Measurements from ENCODE around the gene FXYD1.

Gene FXYD1

DNA sequence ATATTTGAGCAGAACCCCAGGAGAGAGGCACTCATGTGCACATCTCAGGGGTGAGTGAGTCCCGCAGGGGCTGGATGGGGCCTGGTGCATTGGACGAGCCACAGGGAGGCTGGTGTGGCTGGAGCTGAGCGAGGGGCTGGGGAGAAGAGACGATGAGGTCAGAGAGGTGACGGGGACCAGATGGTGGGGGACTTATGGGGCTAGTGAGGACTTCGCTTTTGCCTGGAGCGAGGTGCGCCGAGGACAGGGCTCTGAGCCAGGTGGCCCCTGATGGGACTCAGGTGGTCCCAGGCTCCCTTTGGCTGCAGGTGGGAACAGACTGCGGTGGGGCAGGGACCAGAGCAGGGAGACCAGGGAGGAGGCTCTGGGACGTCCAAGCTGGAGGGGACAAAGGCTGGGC, 29.9 kb upstream of the FXYD1 start:
- DNase-seq, result no peak

DNA sequence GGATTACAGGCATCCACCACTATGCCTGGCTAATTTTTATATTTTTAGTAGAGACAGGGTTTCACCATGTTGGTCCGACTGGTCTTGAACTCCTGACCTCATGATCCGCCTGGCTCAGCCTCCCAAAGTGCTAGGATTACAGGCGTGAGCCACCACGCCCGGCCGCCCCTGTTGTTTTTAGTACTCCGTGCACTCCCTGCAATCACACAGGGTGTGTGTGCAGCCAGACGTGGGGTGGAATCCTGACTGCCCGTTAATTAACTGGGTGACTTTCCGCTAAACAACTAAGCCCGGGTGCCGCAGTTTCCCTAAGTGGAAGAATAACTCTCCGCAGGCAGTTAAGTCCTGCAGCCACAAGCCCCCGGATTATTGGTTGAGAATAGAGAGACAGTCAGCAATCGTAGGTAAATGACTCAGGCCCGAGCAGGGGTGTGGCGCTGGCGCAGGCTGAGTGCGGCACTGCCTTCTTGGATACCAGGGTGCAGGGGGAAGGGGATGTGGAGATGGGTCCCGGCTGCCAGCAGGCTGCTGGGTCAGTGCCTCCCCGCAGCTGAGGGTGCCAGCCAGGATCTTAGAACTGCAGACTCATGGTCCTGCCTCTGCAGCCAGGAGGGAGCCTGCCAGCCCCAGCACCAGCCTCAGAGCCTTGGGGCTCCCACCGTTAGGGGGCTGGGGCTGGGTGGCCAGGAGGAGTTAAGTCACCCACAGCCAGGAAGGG, 29.1 kb upstream of the FXYD1 start:
- no peak for DNase-seq

DNA sequence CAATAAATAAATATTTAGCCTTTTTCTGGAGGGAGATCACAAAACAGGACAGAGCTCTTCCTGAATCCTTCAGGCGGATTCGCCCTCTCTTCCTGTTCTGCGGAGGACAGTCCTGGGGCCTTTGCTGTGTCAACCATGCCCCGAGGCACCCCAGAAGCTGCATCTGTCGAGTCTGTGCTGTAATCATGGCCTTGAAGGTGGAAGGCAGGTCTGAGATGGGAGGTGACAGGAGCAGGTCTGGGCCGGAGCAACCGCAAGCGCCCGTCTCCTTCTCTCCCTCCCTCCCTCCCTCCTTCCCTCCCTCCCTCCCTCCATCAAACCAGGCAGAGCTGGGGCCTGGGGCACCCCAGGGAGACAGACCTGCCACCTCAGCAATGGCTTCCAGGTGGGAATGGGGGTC, 27.6 kb upstream of the FXYD1 start:
- DNase-seq, result no peak

GRCh38 chr19:35112995-35113688, 25.5 kb upstream of the FXYD1 start:
- no peak for DNase-seq

DNA sequence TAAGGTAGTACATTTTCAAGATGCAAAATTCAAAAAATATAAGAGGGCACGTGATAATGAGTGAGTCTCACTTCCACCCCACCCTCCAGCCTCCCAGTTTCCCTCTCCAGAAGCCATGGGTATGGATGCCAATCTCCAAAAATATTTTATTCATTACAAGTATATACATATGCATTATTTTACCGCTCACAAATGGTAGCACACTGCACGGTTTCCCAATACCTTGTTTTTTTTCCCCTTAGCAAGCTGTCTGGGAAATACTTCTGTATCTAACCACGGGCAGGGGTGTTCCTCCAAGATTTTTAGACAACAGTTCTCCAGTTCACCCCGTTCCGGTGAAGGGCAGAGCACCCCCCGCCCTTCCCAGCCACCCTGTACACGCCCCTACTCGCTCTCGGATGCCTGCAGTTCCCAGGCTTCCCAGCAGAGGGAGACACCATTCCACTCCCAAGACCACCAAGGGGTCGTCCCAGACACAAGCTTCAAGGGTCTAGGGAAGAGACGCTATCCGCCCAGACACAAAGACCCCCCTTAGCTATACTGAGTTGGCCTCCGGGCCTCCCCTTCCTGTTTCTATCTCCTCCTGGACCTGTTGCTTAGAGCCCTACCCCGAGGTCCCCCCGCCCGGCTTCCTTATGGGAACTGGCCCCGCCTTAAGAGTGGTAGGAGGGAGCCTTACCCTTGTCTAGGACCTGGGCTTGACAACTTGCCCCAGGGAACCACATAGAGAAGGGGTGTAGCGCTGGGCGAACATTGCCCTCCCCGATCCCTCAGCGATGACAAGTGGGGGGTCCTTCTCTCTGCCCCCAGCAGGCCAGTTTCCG, 24.1 kb upstream of the FXYD1 start:
- DNase-seq, result no peak

DNA sequence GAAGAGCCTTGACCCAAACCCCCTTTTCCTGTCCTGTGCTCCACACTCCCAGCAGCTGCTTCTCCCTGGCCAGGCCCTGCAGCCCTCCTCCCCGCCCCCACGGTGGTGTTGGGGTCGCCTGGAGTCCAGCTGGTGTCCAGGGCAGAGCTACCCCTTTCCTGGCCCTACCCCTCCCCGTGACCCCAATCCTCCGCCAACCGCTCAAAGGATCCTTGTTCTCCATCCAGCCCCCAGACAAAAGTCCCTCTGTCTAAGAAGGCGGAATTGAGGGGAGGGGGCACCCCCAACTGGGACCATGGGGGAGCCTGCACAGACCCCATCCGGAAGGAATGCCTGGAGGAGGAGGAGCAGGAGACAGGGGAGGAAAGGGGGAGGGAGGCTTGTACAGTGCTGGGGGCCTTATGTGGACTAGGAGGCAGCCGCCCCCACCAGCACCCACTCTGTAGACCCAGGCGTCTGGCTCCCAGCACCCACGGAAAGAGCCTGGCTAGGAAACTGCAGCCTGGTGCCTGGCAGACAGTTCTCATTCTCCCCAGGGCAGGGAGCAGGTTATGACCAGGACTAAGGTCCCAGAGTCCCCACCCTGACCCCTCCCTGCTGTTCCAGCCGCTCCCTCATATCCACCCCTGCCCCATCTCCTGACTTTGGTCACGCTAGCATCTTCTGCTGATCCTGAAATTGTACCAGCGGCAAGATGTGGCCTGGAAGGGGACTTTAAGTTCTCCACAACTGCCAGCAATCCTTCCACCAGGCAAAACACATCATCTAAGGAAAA, 23.3 kb upstream of the FXYD1 start, which contains the start of gene FXYD3:
Gene FXYD3, plus strand, starts transcription at position 647 of the 775 bp plus-strand sequence. CDS start 3,554 bp downstream, outside the sequence.
- DNase-seq, result no peak

DNA sequence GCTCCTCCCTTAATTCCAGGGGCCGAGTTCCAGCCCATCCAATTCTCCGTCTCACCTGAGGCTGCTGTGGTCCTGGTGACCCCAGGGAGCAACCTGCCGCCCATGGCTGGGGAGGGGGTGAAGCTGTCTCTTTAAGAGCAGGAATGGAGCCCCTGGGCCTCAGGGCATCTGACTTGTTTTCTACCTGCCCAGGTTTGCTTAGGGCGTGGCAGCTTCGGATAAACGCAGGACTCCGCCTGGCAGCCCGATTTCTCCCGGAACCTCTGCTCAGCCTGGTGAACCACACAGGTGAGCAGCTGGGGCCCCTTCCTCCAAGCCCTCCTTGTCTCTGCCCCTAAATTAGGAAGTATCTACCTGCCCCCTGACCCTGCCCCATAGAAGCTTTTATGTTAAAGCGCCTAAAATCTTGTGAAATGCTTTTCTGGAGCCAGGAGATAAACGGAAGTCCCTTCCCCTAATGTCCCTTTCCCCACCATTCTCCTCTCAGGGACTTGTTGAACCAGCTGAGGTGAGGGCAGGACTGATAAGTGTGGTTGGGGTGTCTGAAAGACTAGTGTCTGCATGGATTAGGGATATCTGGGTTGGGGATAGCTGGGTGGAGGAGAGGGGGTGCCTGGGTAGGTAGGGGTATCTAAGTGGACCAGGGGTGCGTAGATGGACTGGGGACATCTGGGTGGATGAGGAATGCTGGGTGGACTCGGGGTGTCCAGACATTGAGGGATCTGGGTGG, 22.4 kb upstream of the FXYD1 start:
- DNase-seq, result no peak

DNA sequence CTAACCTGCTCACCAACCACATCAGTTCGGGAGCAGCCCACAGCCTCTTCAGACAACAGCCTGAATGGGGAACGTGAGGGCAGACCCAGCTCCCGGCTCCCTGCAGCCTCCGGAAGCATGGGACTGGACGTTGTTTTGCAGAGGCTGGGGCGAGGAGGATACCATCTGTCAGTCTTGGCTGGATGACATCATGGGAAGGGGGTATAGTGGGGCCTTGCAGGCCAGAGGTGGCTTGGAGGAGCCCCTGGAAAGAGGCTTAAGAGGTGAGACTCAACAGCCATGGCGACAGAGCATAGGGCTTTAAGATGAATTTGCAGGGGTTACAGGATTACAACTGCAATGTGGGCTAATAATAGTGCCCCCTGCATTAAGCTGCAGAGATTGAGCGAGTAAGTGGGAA, 21.5 kb upstream of the FXYD1 start:
- no peak for DNase-seq

DNA sequence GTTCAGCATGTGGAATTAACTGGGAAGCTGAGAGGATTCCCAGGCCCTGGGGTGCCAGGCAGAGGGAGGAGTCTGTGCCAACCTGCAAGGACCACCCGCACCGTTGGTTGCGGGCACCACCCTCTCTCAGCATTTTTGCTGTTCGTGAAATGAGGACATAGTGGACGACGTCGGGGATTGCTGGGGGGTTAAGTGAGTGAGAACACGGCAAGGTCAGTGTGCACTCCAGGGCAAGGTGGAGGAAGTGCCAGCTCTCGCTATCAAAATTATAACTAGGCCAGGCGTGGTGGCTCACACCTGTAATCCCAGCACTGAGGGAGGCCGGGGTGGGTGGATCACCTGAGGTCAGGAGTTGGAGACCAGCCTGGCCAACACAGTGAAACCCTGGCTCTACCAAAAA, 20.8 kb upstream of the FXYD1 start:
- DNase-seq, result no peak

DNA sequence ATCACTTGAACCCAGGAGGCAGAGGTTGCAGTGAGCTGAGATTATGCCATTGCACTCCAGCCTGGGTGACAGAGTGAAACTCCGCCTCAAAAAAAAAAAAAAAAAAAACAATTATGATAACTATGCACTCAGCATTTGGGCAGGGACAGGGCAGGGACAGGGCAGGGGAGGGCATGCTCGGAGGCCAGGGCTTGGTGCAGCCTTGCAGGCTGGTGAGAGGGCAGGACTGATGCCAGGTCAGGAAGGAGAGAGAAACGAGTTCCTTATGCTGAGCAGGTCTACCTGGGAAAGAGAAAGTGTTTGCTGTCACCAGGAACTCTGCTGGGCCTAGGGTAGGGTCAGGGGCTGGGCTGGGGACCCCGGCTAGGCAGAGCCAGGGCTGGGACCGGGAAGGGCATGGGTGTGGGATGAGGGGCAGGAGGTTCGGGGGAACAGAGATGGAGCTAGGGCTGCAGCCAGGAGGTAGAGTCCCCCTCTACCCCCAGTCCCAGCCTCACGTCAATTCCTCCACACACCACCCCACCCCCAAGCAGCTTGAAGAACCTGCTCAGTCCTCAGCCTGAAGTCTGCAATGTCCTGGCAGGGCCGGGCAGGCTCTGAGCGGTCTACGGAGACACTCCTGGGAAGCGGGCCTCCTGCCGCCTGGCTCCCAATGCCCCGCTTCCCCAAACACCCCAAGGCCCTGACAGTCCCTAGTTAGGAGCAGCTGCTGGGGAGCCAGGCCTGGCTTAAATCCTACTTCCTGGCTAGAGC, 20.2 kb upstream of the FXYD1 start:
- no peak for DNase-seq

DNA sequence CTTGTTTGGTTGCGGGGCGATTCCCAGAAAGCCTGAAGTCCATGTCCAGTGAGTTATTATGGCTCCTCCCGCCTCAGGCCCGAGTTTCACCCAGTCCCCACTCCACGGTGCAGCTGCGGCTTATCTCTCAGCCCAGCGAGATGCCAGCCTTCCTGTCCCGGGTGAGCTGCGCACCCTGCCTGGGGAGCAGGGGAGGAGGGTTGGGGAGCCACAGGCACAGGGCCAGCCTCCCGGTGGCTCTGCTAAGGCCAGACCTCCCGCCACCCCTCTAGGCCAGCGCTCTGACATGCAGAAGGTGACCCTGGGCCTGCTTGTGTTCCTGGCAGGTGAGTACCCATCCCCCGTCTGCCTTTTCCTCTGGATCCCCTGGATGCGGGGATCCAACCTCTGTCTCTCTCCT, 19.5 kb upstream of the FXYD1 start:
- no peak for DNase-seq

DNA sequence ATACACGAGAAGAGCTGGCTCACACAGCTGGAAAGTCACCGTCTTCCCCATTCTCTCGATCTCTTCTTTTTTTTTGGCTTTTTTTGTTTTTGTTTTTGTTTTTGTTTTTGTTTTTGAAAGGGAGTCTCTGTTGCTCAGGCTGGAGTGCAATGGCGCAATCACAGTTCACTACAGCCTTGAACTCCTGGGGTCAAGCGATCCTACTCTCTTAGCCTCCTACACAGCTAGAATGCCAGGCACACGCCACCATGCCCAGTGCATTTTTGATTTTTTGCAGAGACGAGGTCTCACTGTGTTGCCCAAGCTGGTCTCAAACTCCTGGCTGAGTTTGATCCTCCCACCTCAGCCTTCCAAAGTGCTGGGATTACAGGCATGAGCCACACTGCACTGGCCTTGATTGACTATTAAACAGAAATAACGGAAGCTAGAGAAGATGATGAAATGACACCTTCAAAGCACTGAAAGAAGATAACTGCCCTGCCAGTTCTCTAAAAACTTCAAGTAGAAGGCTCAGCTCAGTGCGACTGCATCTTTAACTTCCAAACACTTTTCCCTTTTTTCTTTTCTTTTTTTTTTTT, 19.0 kb upstream of the FXYD1 start:
- no peak for DNase-seq

- no peak for DNase-seq
These were observed 18.1 kb upstream of the FXYD1 start for GRCh38 chr19:35120492-35120891.

- DNase-seq, result no peak
These were observed 17.7 kb upstream of the FXYD1 start for GRCh38 chr19:35120898-35121297.

GRCh38 chr19:35122687-35123551, 15.7 kb upstream of the FXYD1 start:
- DNase-seq, result no peak

DNA sequence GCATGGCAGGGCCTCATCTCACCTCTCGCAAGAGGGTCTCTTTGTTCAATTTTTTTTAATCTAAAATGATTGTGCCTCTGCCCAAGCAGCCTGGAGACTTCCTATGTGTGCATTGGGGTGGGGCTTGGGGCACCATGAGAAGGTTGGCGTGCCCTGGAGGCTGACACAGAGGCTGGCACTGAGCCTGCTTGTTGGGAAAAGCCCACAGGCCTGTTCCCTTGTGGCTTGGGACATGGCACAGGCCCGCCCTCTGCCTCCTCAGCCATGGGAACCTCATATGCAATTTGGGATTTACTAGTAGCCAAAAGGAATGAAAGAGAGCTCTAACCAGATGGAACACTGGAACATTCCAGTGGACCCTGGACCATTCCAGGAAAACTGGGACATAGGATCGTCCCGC, 15.1 kb upstream of the FXYD1 start:
- DNase-seq, result no peak

GRCh38 chr19:35124098-35125060, 14.2 kb upstream of the FXYD1 start:
- peak; percentile 66 for DNase-seq

DNA sequence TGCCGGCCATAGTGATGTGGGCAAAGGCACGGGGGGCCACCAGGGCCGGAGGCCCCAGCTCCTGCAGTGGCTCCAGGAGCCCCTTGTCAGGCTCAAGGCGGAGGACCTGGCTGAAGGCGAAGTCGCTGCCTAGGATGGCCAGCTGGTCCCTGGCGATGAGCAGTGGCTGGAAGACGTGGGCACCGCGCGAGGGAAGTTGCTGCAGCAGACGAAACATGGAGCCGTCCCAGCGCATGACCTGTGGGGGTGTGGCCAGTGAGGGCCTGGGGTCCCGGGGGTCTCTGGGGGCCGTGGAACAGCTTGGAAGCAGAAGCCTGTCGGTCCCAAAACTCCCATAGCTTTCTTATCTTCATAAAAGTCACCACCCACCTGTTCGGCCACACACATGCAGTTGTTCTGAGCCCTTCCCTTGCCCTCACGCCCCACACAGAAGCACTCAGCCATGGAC, 13.3 kb upstream of the FXYD1 start:
- DNase-seq, result no peak
